NCI-H128 (cell line): ENCODE measurements around the gene ABL1.
"Not testable (repeated sequence)": the region's sequence is repeated elsewhere in the genome, so short reads cannot be mapped to it uniquely, and the experiment has no call there.

Experiments
- DNase-seq: peaks from one replicate; lab custom pipeline; 2025; ENCODE audit not compliant: unreplicated experiment; lab: John Stamatoyannopoulos, UW

Gene ABL1

GRCh38 chr9:130901498-130902203 is 66.6 kb downstream of the ABL1 start:
- DNase-seq, result no peak

DNA sequence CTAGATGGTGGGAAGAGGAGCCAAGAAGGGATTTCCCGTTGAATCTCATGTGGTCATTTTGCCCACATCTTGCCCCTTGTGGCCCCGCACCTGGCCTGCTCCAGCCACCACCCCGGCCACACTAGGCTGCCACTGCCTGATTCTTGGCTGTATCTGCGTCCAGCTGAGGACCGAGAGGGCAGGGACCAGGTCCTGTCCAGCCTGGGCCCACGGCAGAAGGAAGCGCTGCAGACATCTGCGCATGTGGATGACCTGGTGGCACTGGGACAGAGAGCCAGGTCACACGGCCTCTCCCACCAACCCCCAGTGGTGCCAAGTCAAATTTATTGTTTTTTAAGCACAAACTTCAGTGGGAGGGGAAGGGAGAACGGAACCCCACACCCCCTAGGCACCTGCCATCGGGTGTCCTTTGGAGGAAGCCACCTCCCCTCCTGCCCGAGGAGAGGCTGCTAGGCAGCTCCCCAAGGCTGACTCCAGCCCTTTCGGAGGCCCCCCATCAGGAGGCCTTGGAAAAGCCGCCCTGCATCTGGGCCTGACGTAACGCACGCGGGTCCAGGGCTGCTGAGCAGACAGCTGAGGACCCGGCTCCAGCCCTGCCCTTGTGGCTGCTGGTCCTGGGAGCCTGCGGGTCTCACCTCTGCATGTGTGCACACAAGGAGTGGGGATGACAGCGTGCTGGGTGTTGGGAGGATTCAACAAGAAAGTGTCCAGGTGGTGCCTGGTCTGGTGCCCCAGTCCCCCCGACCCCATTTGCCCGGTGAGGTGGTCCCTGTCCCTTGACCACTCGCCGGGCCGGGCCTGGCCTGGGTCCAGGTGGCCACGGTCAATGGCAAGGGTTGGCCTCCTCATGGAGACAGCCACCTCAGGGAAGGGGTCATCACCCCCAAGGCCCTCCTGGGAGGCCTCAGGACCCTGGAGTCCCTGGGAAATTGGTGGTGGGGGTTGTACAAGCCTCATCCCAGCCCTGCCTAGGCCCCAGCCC is 67.4 kb downstream of the ABL1 start:
- no peak for DNase-seq

- DNase-seq, result no peak
These were observed 68.4 kb downstream of the ABL1 start for GRCh38 chr9:130903194-130904069.

DNA sequence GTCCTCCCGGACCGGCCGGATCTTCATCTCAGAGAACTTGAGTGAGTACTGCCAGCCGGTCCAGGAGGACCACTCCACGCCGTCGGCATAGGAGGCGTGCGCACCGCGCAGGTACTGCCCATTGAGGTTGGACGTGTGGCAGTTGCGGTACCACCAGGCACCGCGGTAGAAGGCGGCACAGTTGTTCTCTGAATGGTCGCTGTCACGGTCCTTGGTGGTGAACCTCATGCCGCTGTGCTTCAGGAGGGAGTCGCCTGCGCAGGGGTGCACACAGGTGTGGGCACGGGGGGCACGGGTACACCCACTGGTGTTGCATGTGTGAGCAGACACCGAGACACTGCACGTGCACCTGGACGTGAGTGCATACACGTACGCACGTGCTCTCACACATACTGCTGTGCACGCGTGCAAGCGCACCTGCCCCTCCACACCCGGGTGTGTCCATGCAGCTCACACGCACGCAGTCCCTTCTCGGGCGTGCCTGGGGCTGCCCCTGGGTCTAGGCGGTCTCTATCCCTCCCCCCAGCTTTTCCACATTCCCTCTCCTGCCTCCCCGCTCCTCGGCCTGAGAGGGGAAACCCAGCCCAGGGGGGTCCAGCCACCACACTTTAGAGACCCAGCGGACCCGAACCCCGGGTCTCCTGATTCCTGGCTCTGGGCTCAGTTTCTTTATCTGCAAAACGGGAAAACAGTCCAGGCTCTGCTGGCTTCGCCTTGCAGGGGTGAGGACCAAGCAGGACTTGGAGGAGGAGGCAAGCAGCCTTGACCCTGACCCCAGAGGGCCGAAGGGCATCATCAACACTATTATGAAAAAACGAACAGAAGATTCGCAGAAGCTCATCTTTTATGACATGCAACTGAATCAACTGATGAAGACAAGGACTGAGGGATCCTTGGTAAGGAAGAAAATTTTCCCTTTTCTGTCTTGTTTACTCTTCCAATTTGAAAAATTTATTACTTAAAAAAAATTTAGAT is 69.3 kb downstream of the ABL1 start:
- no peak for DNase-seq

- no peak for DNase-seq
These were observed 70.3 kb downstream of the ABL1 start for GRCh38 chr9:130905125-130905901.

- DNase-seq, result no peak
These were observed 71.1 kb downstream of the ABL1 start for GRCh38 chr9:130905902-130906734.

DNA sequence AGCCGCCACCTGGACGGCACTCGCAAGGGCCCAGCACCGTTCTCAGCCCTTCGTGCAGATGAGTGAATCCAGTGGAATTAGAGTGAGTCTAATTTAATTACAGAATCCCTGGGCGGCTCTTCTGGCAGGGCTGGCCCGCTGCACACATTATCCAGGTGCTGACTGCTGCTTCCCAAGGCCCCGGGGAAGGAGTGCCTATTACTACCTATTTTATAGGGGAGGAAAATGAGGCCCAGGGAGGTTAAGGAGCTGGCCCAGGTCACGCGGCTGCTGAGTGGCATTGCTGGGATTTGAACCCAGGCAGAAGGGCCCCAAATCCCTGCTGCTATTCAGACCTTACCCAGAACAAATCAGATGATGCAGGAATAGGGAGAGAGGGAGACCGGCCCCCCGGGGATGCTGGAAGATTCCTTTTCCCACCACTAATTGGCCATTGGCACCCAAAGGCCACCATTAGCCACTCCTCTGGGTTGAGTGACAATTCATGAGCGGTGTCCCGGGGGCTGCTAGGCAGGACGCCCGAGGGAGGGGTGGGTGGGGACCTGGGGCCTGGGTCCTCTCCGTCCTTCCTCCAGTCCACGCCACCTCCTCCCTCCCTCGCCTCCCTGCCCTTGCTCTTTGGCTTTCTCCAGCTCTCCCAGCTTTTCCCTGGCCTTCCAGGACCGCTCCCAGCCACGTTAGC is 71.8 kb downstream of the ABL1 start:
- no peak for DNase-seq

GRCh38 chr9:130908146-130908877 is 73.3 kb downstream of the ABL1 start:
- no peak for DNase-seq

DNA sequence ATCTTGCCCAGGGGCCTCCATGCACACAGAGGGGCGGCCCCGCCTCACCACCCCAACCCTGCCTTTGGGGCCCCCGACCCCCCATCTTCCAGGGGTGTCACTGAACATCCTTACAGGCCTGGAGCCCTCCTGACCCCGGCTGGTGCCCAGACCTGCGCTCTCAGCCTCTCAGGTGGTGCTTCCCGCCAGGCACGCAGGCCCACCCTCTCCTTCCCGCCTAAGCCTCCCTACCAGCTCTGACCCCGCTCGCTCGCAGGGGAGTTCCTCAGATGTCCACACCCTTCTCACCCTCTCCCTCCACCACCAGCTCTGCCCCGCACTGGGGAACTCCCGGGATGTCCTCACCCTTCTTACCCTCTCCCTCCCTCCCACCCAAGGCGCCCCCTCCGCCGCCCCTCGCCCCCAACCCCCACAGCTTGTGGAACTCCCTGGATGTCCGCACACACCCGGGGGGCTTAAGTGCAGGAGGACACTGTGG is 73.9 kb downstream of the ABL1 start:
- DNase-seq, result no peak

DNA sequence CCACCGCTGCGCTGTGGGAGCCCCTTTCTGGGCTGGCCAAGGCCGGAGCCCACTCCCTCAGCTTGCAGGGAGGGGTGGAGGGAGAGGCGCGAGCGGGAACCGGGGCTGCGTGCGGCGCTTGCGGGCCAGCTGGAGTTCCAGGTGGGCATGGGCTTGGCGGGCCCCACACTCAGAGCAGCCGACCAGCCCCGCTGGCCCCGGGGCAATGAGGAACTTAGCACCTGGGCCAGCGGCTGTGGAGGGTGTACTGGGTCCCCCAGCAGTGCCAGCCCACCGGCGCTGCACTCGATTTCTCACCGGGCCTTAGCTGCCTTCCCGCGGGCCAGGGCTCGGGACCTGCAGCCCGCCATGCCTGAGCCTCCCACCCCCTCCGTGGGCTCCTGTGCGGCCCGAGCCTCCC is 75.0 kb downstream of the ABL1 start:
- DNase-seq, result not testable (repeated sequence)

GRCh38 chr9:130910670-130911069 is 75.6 kb downstream of the ABL1 start:
- DNase-seq, result not testable (repeated sequence)

DNA sequence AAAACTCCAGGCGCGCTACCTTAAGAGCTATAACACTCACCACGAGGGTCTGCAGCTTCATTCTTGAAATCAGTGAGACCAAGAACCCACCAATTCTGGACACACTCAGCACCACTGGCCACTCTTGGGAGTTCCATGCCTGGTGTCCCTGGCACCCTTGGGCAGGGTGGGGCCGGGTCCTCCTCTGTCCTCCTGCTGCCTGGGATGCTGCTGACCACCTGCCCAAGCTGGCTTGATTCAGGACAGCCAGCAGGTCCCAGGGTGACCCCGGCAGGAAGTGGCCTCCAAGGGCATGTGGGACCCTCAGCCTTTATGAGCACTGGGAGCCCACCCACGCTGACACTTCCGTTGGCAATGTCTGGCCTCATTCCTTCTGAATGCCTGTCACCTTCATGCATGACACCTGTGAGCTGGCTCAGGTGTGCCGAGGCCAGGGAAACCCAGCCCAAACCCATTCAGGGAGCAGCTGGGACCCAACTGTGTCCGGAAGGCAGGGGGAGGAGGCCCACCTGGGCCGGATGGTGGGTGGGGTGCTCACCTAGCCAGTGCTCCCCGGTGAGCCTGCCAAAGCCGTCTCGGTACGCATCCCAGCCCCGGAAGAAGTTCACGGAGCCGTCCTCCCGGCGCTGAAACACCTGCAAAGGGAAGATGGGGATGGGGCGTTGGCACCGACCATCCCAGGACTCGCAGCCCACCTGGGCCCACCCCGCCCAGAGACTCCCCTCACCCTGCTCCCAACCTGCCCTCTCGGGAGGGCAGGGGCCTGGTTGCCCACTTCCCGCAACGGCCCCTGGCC is 76.4 kb downstream of the ABL1 start:
- no peak for DNase-seq

DNA sequence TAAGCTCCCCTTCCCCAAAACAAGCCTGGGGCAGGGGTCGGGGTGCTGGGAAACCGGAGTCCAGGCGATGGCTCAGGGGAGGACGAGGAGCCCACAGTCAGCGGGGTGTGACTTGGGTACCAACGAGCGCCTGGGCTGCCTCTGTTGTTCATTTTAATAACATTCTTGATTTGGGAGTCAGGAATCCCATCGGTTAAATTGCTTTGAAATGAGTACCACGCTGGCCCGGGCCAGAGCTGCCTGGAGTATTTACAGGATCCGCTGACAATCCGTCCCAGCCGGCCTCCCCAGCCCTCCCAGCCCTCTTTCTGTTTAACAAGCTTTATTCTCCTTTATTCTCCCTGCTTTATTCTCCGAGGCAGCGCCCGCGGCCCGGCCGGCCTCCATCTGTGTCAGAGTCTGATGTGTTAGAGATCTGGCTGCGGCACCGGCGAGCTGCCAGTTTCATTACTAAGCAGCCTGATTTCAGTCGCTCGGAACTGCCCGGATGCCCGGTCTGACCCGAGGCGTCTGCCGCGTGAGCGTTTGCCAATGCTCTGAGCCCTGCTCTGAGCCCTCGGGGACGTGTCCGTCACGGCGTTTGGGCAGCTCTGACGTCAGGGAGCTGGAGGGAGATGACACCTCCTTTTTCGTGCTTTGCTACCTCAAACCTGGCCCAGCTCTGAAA is 78.0 kb downstream of the ABL1 start:
- no peak for DNase-seq

- no peak for DNase-seq
These were observed 78.8 kb downstream of the ABL1 start for GRCh38 chr9:130913599-130914416.
